RPMI8226 (cell line): ENCODE measurements around the gene SLC13A4.
"Not testable (repeated sequence)": the region's sequence is repeated elsewhere in the genome, so short reads cannot be mapped to it uniquely, and the experiment has no call there.

ENCODE experiments used
- DNase-seq: peaks from one replicate; pipeline ENCODE4 v3.0.0-alpha.2; 2015

The SLC13A4 gene

GRCh38 chr7:135747366-135747765, 19.4 kb upstream of the SLC13A4 start:
- no peak for DNase-seq

DNA sequence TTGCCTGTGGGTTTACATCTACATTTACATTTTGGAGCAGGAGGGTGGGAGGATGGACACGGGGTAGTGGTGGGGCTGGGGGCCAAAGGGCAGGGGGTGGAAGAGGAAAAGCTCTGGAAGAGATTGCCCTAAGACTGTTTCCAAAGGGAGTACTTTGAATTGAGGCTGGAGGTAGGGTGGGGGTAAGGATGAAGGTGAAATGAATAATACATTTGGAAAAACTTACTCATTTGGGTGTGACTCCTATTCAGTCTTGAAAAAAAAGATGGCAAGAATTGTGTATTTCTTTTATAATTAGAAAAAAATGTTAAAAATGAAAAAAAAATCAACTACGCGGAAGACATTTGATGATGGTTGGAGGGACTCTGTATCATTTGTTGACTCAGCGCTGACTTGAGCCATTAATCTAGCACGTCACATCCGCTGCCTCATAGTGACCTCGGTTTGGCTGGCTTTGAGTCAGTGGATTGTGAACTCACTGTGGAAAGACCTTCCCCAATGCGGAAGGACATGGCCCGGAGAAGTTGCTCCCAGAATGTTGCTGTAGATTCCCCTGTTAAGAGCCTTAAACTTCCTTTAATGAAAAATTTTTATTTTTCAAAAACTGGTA, 17.8 kb upstream of the SLC13A4 start:
- DNase-seq = no peak

GRCh38 chr7:135744938-135745702, 17.1 kb upstream of the SLC13A4 start:
- DNase-seq = no peak

GRCh38 chr7:135743907-135744731, 16.1 kb upstream of the SLC13A4 start:
- DNase-seq = no peak

- DNase-seq = no peak
These were observed 14.4 kb upstream of the SLC13A4 start for GRCh38 chr7:135742371-135742770.

DNA sequence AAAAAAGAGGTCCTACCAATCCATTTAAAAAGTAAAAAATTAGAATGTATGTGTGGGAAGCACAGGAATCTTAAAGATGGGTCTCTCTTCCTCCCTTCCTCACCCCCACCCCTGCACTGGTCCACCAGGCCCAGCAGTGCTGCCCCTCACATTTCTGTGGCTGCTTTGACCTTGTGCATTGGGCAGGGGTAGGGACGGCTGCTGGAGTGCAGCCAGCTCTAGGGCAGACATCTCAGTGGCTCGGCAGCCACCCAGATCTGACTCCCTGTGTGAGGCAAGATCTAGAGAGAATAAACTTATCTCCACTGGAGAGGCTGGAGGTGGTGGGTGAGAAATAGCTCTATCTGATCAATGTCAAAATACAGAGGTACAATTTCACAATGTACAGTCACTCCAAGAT, 13.9 kb upstream of the SLC13A4 start:
- DNase-seq = no peak

DNA sequence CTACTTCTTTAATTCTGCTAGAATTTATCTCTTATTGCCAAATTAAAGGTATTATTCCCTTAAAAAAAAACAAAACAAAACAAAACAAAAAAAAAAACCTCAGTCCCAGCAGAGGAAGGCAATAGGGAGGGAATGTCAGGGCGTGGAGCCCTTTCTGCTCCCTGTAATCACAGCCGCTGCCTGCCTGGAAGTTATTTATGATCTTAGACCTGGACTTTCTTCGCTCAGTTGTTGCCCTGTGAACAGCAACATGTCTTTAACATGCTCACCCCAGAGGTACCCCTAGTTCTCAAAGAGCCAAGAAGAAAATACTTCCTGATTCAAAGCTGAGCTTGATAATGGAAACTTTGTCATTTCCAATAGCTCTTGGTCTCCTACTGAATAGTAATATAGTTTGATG, 12.9 kb upstream of the SLC13A4 start:
- DNase-seq = no peak

DNA sequence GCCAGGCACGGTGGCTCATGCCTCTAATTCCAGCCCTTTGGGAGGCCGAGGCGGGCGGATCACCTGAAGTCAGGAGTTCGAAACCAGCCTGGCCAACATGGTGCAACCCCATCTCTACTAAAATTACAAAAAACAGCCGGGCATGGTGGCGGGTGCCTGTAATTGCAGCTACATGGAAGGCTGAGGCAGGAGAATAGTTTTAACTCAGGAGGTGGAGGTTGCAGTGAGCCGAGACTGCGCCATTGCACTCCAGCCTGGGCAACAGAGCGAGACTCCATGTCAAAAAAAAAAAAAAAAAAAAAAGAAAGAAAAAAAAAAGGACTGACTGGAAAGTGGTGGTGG, 9.3 kb upstream of the SLC13A4 start:
- not testable (repeated sequence) for DNase-seq

DNA sequence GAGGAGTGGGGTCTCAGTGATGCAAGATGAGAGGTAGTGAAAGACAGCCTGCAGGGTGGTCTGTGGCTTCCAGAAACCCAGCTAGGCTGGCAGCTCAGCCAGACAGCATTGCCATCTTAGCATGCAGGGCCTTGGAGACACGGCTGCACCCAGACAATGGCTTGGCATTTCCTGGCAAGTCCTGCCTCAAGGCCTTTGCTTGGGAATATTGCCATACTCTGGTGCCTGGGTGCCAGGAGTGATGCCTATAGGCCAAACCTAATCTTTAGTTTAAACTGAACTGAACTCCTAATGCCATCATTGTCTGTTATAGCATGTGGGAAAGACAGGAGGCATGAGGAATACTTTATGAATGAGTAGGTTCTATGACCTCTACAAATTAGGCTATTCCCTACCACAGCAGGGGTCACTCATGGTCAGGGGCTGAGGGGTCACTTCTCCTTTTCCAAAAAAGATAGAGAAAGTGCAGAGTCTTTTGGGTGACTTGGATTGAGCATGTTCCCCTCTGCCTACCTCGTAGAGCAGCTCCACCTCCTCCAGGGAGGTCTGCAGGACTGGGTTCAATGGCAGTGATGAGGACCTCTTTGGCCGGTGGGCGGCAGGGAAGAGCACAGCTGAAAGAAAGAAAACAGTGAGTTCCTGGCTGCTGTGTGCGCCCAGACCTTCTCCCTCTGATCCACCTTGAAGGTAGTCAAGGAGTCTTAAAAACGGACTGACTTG, 8.8 kb upstream of the SLC13A4 start:
- DNase-seq = no peak

GRCh38 chr7:135734343-135734689, 6.3 kb upstream of the SLC13A4 start:
- DNase-seq = no peak

DNA sequence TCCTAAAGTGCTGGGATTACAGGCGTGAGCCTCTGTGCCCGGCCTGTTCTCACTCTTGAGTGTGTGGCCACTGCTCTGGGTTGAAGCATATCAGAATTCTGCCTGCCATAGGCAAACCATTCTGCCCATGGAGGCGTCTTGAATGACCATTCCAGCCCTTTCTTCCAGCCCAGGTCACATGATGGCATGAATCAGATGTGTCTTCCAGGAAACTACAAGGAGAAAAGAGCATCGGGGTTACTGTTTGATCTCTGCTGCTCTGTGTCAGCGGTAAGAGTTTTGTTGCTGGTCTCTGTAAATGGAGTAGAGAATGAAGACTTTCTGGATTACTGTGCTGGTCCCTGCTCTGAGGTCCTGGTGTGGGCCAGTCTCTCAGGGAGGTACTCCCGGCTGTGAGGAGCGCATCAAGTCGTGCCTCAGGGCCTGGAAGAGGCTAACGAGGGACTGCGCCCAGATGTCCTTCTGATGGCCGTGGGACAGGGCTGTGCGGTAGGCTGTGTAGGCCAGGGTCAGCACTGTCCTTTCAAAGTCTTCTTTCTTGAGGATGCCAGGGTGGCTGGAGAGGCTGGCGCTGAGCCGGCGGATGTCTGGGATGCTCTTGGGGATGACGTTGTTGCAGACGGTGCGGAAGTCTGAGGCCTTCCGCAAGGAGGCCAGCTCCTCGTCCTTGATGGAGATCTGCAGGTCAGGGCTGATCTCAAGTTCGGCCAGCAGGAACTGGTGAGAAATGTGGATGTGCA, 5.8 kb upstream of the SLC13A4 start:
- DNase-seq = no peak

DNA sequence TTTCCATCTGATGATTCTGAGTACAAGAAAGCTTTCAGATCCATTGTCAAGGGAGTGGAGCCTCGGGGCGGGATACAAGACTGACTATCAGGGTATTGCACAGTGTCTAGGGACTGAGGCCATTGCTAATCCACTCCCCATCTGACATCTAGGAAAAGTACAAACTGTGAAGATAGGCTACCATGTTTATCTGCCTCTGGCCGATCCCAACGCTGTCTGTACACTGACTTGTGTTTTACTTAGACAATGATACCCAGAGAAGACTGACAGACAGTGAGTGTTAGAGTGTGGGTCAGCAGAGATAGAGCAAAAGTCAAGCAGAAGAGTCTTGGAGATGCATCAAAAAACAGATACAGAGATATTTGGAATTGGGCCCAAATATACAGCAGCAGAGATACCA, 3.1 kb upstream of the SLC13A4 start:
- no peak for DNase-seq

DNA sequence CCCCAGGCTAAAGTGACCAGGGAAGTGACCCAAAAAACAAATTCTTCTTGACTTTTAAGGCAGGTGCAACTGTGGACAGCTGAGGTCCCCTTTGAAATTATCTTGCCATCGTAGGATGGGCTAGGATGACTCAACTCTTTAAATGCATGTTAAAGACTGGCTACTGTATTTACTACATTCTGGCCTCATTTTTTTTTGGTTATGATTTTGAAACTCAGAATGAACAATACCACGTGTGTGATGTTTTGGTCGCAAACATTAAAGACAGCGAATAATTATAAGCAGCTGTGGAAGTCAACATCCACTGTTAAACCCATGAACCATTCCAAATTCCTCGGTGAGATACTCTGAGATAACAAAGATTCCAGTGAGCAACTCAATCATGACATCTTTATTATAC, 1.2 kb upstream of the SLC13A4 start:
- no peak for DNase-seq

DNA sequence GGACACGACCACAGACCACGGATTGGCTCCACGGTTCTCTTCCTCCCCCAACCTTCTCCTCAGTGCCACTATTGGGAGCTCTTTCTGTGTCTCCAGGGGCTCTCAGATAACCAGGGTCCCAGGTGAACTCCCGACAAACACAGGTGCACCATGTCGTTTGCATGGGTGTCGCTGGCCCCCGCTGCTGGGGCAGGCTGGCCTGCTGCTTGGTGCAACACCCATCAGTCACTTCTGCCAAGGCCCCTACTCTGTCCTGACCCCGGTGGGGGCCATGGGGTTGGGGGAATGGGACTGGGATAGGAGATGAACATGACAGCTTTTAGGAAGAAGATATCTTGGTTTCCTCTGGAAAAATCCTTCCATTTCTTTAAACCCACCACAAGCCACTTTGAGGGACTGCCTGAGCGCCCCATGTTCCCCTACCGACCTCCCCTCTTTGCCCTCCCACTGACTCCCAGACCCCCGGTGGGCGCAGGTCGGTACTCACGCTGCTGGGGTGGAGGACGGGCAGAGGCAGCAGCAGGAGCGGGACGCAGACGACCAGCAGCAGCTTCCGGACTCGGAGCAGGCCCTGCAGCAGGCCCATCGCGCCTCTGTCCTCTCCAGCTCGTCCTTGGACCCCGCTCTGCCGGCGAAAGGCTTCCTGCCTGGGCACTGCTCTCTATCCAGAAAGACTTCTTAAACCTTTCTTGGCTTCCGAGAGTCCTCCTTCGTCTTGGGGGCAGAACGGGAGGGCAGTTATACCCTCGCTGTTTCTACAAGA, 894 bp downstream of the SLC13A4 start:
- DNase-seq = no peak

DNA sequence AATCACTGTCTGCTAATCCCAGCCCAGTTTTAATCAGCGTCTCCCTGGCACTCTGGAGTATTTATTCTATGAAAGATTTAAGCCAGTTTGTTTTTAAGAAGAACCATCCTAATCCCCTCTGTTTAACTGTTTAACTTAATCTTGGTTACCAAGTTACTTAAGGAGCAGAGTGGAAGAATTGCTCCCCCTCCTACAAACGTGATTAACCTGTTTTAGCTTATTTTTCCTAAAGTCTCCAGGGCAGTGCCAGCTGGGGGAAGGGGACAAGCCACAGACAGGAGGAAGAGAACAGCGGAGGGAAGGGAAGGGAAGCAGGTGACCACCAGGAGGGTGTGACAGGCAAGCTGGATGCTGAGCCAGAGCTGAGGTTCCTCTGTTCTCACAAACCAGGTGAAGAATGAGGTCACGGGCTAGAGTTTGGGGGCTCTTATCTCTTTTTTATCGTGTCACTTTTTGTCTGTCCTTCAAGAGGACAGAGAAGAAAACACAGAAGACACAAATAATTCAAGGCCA, 1.7 kb downstream of the SLC13A4 start:
- no peak for DNase-seq

GRCh38 chr7:135723411-135723810, 4.6 kb downstream of the SLC13A4 start:
- no peak for DNase-seq

DNA sequence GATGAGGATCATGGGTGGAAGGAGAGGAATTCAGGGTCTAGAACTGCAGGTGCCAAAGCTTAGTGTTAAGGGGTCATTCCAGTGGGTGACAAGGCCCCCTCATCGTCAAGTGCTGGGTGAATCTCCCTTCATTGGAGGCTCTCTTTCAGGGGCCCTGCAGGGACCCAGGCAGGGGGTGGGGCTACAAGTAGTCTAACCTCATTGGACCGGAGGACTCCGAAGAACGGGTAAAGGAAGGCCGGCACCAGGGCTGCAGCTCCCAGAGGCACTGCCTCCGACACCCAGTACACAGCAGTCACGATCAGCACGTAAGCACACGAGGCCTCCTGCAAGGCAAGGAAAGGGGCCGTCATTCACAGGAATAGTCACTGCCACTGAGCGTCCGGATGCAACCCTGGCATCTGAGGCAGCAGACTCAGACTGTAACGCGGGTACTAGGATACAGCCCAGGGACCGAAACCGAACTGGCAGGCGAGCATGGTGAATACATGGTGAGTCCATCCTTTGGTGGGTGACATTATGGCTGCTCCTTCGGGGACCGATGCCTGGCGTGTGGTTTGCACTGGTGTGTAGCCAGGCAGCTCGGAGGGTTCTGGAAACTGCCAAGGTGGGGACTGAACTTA, 6.7 kb downstream of the SLC13A4 start:
- no peak for DNase-seq

DNA sequence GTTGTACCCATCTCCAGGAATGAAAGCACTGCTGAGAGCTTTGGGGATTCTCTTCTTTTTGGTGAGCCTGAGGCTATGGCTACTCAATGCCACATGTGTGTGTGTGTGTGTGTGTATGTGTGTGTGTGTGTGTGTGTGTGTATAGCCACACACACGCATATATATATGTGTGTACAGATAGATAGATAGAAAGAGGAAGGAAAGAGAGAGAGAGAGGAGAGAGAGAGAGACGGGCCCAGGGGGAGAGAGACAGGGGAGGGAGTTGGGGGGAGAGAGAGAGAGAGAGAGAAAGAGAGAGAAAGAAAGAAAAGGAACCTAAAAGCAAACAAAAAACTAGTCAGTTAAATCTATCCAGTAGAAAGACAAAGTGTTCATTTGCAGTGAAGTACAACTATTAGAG, 8.3 kb downstream of the SLC13A4 start:
- DNase-seq = no peak

DNA sequence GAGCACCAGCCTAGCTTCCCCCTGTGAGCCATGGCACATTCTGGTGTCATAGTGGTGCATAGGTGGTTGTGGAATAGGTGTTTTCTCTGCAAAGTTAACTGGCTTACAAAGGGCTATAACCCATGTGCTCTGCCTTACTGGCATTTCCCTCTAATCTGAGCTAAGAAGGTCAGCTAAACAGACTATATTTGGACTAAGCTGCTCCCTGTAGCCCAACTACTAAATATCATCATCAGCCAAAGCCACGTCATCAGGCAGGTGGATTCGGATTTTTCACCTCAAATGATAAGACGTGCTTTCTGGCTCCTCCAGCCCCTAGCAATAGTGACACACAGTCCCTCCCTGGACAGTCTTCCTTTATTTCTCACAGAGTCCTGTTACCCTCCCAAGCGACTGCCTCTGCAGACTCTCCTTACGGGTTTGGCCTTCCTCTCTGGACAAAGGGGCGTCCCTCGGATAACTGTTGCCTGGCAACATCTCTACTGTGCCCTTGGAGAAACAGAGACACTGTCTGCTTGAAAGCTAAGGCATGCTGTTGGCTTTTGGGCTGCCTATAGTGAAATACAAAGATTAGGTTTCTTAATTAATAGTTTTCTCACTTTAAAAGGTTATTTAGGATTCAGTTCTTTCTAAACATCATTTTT, 9.1 kb downstream of the SLC13A4 start:
- DNase-seq = no peak

- no peak for DNase-seq
These were observed 9.8 kb downstream of the SLC13A4 start for GRCh38 chr7:135718219-135718618.

DNA sequence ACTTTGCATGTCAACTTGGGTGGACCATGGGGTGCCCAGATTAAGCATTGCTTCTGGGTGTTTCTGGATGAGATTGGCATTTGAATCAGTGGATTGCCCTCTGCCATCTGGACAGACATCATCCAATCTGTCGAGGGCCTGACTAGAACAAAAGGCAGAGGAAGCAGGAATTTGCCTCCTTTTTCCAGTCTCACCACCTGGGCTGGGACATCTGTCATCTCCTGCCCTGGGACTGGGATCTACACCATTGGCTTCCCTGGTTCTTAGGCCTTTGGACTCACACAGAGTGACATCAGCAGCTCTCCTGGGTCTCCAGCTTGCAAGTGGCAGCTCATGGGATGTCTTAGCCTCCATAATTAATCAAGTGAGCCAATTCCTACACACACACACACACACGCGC, 10.3 kb downstream of the SLC13A4 start:
- no peak for DNase-seq
